Measurements from ENCODE around the gene SPDYE8.
"Not testable (repeated sequence)": the region's sequence is repeated elsewhere in the genome, so short reads cannot be mapped to it uniquely, and the experiment has no call there.

DNA sequence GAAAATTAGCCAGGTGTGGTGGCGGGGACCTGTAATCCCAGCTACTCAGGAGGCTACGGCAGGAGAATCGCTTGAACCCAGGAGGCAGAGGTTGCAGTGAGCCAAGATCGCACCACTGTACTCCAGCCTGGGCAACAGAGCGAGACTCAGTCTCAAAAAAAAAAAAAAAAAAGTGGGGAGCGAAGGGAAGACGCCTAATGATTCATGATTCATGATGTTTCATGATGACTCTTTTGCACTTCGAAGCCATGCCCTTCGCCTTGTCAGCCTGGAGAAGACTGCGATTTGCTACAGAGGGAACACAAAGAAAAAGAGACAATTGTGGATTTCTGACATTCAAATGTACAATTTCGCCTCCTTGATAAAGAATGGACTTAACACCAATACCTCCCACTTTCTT lies 47.5 kb downstream of the SPDYE8 start:
- TF ChIP-seq, protein P1, sequence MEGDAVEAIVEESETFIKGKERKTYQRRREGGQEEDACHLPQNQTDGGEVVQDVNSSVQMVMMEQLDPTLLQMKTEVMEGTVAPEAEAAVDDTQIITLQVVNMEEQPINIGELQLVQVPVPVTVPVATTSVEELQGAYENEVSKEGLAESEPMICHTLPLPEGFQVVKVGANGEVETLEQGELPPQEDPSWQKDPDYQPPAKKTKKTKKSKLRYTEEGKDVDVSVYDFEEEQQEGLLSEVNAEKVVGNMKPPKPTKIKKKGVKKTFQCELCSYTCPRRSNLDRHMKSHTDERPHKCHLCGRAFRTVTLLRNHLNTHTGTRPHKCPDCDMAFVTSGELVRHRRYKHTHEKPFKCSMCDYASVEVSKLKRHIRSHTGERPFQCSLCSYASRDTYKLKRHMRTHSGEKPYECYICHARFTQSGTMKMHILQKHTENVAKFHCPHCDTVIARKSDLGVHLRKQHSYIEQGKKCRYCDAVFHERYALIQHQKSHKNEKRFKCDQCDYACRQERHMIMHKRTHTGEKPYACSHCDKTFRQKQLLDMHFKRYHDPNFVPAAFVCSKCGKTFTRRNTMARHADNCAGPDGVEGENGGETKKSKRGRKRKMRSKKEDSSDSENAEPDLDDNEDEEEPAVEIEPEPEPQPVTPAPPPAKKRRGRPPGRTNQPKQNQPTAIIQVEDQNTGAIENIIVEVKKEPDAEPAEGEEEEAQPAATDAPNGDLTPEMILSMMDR (IDR thresholded peaks at IDR 0.05; ENCODE audit: insufficient read depth, low read depth, low read length): not testable (repeated sequence)
- not testable (repeated sequence) for TF ChIP-seq EZH2 (IDR thresholded peaks at IDR 0.05; ENCODE audit: insufficient read depth, low read length)
